GM20431 (cell line): Measurements from ENCODE around the gene STXBP6.
"Not testable (repeated sequence)": the region's sequence is repeated elsewhere in the genome, so short reads cannot be mapped to it uniquely, and the experiment has no call there.

ENCODE experiments used
- in situ Hi-C: fragments of 300-500 bp; cut with MseI, MboI; formaldehyde crosslinking; loops from one replicate; pipeline ENCODE4 v1.15.0; 2020; ENCODE audit warnings: low sequenced_read_pairs; ENCODE audit not compliant: unreplicated experiment

Gene STXBP6

DNA sequence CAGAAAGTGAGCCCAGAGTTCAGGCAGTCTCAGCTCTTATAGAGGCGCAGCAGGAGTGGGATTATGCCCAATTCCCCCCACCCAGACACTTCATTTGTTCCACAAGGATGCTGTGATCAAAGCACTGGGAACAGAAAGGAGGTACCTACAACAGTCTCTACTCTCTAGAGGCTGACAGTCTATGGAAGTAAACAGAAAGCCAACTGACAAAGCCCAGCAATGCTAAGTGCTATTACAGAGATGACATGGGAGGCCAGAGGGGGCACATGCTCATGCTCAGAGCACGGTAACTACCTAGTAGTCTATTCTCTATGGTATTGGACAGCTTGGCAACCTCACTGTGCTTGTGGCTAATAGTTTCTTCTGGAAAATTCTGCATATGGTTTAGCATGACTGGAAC lies 85.9 kb downstream of the STXBP6 start:
- in situ Hi-C loops: no loop called here

DNA sequence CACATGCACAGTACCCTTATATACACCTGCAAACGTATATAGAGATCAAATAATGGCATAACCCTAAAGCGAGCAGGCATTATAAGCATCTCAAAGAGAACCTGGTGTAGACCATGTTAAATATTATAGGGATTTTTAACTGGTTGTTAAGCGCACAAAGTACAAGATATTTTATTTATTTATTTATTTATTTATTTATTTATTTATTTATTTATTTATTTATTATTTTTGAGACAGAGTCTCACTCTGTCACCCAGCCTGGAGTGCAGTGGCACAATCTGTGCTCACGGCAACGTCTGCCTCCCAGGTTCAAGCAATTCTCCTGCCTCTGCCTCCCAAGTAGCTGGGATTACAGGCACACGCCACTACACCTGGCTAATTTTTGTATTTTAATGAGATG lies 87.8 kb downstream of the STXBP6 start:
- in situ Hi-C loops: not testable (repeated sequence)

DNA sequence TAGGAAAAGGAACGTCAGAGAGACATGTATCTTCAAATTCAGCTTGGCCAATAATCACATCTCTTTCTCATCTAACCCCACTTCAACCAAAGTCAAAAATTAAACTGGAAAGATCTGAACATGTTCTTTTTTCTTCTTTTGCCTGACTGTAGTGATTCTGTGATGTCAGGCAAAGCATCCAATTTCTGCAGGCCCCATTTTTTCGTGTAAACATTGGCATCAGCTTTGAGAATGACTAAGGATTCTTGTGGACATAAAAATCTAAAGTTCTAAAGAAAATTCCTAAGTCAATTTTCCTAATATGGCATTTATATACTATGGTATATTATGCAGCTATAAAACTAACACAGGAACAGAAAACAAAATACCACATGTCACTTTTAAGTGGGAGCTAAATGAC lies 89.1 kb downstream of the STXBP6 start:
- in situ Hi-C loops: no loop called here

DNA sequence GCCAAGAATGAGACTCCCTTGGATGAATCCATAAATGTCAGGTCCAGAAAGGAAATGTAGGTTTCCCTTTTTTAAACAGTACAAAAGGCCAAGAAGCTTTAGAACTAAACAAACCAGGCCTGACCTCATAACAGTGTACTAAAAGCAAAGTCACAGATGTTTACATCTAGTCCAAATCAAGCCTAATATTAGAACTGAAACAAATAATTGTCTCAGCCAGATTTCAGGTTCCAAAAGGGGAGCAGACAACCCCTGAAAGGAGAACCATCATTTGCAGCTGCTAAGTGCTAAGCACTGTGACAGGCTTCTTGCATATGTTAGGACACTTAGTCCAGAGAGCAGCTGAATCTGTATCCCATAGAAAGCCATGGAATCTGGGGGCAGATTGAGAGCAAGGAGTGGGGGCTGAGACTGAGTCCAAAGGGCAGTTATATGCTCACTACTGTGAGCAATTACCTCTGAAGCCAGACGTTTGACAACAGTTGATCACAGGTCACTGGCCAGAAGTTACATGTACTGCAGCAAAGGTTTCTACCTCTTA lies 90.1 kb downstream of the STXBP6 start:
- in situ Hi-C loops: no loop called here

DNA sequence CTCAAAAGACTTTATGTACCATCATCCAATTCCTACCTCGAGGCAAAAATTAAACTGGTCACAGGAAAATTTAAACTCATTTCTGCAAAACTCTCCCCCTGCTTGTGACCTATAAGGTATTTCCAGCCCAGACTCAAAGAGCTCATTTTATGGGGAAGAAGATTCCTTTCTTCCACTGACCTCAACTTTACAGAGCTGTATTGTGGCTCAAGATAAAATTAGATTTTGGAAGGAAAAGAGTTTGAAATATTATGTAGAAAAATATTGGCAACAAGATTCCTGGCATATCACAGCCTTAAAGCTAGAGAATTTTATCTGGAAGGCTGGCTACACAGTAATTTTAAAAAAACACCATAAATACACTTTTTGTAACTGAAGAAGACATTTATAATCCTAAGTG lies 91.7 kb downstream of the STXBP6 start:
- in situ Hi-C loops: no loop called here

DNA sequence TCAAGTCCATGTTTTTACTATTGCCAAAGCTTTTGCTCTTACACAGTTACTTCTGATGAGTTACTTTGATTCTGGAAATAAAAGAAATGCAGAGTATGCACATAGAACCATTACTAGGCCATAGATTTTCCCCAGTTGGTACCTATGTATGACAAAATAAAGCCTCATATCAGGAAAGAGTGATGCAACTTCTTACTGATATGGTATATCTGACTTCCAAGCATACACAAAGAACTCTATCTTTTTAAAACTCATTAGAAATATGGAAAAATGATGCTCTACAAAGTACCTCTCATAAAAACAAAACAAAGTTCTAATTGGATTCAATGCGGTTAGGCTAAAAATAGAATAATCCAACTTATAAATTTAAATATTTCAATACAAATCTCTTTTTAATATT lies 92.1 kb downstream of the STXBP6 start:
- in situ Hi-C loops: no loop called here

DNA sequence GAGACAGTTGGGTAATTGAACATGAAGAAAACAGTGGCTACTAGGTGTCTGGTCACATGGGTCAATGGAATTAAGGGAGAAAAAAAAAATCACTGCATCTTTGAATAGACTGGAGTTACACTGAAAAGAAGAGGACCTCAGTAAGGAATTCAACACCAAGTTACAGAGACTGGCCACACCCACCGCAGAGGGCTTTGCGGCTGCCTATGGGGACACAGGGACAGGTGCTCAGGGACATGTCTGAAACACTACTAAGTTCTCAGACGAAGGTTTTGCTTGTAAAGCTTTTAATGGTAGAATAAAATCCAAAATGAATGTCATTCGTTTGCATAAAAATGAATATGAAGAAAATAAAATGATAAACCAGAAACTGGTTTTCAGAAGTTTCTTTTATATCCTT lies 93.8 kb downstream of the STXBP6 start:
- in situ Hi-C loops: no loop called here

DNA sequence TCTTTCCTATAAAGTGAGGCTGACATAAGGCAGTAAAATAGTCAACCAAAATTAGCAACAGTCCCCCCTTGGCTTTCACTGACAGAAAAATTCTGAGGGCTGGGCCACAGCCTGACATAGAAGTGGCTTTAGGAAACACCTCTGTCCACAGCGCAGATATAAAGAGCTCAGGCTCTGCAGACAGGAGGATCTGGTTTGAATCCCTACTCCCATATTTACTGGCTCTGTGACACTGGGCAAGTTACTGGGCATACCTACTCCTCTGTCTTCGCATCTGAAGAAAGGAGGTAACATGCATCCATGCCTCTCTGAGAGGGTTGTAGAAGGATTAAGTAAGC lies 95.3 kb downstream of the STXBP6 start:
- in situ Hi-C loops: no loop called here

DNA sequence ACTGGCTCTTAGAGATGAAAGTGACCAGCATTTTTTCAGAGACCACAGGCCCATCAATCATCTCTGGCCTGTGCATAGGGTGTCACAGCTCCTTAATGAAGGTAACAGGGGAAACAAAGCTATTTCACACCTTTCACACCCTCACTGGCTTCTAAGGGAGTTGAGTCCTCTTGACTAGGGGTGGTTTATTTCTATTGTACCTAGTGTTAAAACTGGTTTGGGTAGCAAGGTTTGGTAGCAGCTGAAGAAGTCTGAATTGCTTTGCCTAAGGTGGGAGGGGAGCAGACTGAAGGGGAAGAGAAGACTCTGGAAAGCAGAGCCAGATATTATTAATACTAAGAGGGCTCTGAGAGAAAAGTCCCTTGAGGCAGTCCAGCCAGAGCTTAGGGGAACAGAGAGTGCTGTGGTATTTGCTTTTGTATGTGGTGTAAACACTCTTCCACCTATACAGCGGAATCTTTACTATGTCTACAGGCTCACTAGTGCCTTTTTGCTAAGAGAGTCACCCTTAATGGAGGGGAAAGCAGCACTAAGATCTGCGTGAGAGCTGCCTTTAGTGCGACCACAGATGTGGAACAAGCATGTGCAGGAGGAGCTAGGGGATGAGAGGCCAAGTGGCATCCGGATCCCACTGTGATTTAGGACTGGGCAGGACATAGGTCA lies 95.8 kb downstream of the STXBP6 start:
- in situ Hi-C loops: no loop called here

DNA sequence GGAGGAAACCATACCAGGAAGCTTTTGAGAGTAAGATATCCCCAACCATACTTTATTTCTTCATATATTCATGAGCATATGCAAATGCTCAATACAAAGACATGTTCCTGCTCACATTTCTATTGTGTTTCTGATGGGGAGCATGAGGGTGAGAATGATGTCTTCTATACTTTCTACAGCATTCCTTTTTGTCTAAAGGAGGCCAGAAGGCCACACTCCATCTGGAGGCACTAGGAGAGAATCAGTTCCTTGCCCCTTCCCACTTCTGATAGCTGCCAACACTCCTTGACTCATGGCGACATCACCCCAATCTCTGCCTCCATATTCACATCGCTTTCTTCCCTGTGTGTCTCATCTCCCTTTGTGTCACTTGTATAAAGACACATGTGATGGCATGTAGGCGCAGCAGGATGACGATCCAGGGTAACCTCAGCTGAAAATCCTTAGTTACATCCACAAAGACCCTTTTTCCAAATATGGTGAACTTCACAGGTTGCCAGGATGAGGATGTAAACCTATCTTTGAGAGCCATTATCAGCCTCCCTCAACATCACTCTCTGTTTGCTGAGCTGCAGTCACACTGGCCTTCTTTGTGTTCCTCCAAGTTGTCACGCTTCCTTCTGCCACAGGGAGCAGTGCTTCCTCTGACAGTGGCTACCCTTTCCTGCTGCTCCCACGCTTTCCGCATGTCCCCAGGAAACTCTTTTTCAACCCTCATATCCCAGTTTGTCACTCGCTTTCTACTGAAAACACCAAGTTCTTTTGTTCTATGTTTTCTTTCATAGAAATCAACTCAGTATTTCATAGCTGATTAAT lies 96.9 kb downstream of the STXBP6 start:
- in situ Hi-C loops: no loop called here

DNA sequence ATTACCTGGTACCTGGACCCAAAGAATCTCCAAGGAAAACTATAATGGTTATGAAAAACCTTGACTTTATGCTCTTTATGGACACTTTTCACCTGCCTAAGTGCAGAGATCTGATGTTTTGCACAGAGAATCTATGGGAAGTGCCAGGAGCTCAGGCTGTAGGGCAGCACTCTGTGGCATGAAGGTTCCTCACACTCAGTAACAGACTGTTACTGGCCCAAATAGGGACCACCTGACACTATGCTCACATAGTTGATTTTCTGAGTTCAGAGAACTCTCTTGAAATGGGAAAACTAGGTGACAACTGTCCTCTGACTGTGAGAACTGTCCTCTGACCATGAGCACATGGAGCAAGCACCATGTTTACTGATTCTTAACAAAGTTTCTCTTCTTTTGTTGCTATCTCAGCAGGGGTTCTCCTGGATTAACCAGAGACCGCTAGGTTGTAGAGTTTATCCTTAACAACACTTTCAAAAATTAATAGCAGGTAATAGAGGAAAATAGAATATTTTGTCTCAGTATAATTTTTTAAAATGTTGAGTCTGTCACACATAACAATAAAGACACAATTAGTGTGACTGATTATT lies 101.6 kb downstream of the STXBP6 start:
- in situ Hi-C loops: no loop called here

DNA sequence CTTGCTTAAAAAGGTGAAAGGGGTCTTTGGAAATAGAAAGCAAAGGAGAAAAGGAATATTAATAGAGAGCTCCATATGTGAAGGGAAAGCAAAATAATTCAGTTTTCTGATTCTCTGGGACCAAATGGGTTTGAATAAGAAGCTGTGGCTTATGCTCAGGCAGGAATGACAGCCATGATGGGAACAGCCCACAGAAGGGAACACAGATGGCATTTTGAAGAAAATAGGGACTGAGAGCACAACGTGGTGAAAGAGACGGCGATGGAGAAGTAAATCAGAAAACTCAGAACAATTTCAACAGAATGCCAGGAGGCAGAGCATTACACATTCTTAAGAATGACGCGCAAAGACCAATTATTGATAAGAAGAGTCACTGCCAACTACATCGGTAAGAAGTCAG lies 102.8 kb downstream of the STXBP6 start:
- in situ Hi-C loops: no loop called here

DNA sequence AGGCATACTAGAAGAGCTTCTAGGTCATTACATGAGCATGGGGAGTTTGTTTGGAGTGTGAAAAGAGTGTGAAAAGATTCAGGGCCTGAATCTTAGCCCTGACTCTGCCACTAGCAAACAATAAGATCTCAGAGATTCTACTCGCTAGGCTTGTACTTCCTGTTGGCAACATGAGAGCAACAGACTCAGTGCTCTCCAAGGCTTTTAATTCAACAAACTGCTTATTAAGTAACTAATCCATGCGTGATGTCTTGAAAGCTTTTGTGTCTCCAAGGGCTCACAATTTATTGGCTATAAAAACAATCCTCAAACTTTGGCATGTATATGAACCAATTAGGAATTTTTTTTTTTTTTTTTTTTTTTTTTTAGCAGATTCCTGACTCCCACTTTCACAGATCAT lies 105.1 kb downstream of the STXBP6 start:
- in situ Hi-C loops: no loop called here

DNA sequence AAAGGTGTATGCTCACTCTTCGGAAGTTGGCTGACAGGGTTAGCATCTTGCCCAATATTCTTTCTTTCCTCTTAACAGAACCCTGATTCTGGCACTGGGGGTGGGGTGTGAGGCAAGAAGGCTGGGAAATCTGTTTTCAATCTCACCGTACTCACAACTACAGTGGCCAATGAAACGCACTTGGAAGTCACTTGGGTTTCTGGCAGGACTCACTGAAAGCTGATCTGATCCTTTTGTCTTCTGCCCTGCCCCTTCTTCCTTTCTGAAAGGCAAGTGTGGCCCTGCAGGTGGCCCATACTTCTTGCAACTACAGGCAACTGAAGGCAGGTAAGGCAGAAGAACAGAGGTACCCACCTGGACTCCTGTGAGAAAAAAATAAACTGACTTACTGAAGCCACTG lies 106.9 kb downstream of the STXBP6 start:
- in situ Hi-C loops: no loop called here

DNA sequence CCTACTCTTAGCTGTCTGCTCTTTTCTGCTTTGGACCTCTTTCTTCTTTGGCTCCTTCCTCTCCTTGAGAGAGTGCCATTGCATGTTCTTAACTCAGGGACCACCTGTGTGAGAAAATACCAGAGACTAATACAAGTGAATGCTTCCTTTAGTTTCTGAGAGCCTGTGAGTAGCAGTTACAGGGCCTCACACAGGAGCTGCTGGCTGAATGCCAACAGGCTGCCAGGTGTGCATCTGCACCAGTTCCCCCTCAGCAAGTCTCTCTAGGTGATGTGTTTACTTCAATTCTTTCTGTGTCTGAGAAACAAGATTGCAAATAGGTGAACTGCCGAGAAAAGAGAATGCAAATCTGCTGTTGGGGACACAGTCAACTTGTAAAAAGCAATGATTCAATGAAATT lies 108.2 kb downstream of the STXBP6 start:
- in situ Hi-C loops: no loop called here

DNA sequence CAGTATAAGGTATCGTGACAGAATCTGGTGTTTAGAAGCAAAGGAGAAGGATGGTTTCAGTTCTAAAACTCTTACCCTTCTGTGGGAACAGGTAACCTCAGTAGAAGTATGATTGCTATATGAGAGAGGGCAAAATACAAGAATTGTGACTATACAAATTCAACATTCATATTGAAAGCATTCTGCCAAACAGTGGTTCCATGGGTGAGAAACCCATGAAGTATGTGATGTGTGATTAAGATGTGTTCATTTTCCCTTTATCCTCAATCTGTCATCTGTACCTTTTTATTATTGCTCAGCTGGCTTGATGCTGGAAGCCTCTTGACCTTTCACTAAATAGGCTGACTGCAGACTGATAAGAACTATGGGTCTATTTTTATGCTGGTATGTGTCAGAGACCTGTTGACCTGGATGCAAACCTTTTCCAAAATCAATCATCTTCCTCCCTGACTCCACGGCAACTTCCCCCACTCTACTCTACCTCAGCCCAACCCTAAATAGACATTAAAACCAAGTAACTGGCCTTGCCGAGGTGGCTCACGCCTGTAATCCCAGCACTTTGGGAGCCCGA lies 109.6 kb downstream of the STXBP6 start:
- in situ Hi-C loops: no loop called here

DNA sequence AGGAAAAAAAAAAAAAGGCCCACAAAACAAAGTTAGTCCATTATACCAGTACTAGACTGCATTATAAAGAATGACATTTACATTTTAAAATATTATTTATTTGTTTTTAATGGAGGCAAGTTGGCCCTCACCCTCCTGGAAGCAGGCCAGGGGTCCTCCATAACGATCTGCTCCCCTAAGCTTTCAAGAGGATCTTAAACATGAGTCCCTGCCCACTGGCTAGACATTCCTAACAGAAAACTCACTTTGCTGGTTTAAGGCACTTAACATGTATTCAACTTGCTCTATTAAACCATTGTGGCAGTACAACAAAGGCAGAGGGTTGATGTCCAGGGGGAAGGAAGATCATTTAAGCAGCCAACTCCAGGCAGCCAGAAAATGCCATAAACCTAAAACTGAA lies 111.4 kb downstream of the STXBP6 start:
- in situ Hi-C loops: no loop called here

DNA sequence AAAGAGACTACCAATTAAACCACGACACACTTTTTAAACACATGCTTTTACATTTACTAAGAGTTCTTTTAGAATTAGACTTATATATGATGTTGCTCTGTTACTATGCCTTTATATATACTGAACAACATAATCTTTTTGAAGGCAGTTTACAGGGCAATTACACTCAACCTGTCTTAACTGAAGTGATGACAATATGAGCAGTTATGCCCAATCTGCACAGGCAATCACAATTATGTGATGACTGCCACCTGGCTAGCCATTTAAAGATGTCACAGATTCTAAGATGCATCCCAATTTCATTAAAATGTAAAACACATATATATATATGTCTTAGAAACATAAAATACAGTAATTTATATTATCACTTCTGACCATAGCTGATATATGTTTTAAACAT lies 112.6 kb downstream of the STXBP6 start:
- in situ Hi-C loops: no loop called here

DNA sequence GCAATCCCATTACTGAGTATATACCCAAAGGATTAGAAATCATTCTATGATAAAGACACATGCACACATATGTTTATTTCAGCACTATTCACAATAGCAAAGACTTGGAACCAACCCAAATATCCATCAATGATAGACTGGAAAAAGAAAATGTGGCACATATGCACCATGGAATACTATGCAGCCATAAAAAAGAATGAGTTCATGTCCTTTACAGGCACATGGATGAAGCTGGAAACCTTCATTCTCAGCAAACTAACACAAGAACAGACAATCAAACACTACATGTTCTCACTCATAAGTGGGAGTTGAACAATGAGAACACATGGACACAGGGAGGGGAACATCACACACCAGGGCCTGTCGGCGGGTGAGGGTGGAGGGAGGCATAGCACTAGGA lies 113.2 kb downstream of the STXBP6 start:
- in situ Hi-C loops: not testable (repeated sequence)

DNA sequence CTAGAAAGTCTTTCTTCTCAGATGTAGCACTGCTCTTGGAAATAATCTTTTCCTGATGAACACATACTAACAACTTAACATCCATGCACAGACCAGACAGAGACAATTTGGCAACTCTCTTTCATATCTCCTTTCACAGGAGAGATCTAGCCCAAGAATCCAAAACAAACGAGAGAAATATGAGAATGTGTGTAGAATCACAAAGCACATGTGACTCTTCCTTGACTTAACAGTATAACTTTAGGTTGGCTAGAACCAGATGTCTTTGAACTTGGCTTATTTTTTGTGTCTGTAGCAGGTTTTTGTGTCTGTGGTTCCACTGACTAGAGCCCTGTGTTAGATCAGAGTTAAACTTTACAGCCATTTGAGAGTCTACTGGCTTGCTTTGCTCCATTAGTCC lies 114.2 kb downstream of the STXBP6 start:
- in situ Hi-C loops: no loop called here

DNA sequence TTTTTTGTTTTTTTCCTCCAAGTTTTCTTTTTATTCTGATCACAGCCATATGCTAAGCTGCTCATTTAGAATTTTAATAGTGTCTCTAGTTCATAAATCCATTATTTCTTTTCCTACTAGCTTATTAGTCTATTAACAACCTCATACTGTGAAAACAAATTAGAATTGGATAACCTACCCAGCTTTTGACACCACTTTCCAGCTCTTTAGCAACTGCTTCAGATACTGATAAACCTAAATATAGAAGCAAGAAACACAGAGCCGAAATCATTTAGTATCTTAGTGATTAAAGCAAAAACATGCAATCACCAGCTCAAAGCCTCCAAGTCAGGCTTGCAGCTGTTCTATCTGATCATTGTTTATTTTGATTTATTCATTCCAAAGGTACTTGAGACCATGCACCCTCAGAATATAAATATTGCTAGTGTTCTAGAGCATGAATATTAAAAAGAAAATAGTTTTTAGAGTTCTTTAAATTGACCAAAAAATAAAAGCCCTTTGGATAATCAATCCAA lies 121.5 kb downstream of the STXBP6 start:
- in situ Hi-C loops: no loop called here
